Measurements from ENCODE around the gene FOXO3. TPM values are rescaled to one million over a fixed set of nuclear protein-coding genes. Genes with fewer than 3 reads are reported as not detected.
"Not testable (repeated sequence)": the region's sequence is repeated elsewhere in the genome, so short reads cannot be mapped to it uniquely, and the experiment has no call there.

The FOXO3 gene
- 10 to 100 TPM; 39.9 to 70.0 TPM for total RNA-seq
- long read RNA-seq, full-length matches to known transcripts, result 42 of 128 reads
- long read RNA-seq, partial matches to known transcripts, result 67 of 128 reads
- long read RNA-seq, other reads (novel, unspliced or antisense), result 19 of 128 reads

DNA sequence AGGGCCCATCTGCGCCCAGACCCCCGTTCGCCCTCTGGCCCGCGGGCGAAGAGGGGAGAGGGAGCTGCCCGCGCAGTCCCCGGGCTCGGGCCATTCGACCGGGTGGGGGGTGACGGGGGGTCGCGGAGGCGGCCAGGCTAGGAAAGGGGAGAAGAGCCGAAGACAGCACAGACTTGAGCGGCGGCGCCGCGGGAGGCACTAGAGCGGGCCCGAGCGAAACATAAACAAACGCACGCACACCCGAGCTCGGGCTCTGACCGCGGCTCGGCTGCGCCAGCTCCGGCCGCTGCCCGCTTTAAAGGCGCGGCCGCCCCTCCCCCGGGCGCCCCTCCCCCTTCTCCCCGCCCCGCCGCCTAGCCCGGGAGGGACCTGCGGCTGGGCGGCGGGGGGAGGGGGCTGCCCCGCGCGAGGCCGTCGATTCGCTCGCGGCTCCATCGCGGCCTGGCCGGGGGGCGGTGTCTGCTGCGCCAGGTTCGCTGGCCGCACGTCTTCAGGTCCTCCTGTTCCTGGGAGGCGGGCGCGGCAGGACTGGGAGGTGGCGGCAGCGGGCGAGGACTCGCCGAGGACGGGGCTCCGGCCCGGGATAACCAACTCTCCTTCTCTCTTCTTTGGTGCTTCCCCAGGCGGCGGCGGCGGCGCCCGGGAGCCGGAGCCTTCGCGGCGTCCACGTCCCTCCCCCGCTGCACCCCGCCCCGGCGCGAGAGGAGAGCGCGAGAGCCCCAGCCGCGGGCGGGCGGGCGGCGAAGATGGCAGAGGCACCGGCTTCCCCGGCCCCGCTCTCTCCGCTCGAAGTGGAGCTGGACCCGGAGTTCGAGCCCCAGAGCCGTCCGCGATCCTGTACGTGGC lies at the start of gene FOXO3:
Gene FOXO3, plus strand, starts transcription at position 455 of the 846 bp plus-strand sequence. Its CDS starts 292 bp downstream, at position 747.
- intact Hi-C loops (cut with DNase I, micrococcal nuclease), result loop anchor here in 1 of 2 donors (10.0 kb wide), 1 partner anchor 114 kb away; no protein-coding TSS in a partner anchor
- ATAC-seq (peak; percentile 58), DNase-seq (peak; percentile 94)

GRCh38 chr6:108518714-108519576 lies 41.8 kb upstream of the FOXO3 start:
- ATAC-seq (no peak), DNase-seq (no peak)
- intact Hi-C loops (cut with DNase I, micrococcal nuclease), result no loop called here

DNA sequence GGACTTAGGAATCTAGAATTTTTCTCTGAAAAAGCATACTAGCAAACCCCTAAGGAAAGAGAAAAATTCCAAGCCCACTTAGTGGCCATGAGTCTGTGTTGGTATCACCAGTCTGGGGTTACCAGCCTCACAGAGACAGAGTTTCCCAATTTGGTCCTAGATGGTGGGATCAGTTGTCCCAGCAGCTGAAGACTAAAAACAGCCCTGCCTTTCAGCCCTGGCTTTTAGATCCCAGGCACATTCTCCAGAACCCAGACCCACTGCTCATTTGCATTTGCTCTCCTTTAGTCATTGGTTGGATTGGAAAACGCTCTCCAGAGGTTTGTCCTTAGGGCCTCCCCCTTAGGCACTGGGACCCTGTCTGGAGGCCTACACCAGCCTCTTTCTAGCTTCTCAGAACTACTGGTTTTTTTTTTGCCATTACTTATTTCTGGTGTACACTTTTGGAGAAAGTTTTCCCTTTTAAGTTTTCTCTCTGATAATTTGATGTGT lies 39.1 kb upstream of the FOXO3 start:
- no peak for DNase-seq
- no peak for ATAC-seq
- intact Hi-C loops (cut with DNase I, micrococcal nuclease), result no loop called here

DNA sequence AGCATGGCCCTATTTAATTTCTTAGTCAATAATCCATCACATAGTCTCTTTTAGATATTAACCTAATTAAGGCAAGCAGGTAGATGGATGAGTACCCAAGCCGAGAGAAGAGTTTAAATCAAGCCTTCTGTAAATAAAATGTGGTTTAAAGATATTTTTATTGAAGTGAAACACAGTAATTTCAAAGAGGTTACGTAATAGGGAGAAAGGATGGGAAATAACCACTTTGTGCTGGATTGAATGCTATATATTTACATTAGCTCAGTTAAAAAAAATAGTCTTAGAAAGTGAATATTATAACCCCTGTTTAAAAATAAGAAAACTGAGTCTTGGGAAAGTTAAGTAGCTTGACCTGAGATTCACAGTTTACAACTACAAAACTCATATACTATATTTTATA lies 37.0 kb upstream of the FOXO3 start:
- ATAC-seq, result no peak
- intact Hi-C loops (cut with DNase I, micrococcal nuclease), result no loop called here
- no peak for DNase-seq

DNA sequence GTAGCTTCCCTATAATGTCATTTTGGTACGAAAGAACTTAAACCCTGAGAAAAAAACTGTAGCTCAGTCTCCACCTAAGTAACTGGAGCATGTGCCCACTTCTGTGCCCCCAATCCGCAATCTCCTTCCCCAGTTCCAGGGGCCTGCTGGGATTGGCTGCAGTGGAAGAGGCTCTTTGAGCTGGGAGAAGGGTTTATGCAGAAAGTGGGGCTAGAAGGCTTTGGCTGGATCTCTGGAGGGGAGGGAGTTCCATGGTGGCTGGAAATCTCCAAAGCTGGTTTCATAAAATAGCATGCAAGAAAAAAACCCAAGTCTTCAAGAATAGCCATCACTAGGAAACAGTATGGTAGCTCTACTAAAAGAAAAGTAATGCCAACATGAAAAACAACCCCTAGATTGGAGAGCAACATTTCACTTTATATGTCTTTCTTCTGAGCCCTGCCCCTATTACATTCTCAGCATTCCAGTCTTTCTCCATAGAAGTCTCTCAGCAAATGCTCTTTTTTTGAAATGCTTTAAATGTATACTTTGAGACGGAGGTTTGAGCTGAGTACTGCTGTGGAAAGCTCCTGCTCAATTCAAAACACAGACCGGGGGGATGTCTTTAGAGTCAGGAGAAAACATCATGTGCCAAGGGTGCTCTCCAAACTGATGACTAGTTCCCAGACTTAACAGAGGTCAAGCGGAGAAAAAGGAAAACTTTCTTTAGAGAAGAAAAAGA lies 36.0 kb upstream of the FOXO3 start:
- ATAC-seq, result no peak
- intact Hi-C loops (cut with DNase I, micrococcal nuclease), result loop anchor here in 1 of 2 donors (5.0 kb wide), 1 partner anchor 412 kb away; no protein-coding TSS in a partner anchor

GRCh38 chr6:108526739-108527174 lies 34.0 kb upstream of the FOXO3 start:
- peak; percentile 49 for ATAC-seq

More for the DNA sequence above, 36.0 kb upstream of the FOXO3 start:
- DNase-seq, result no peak

GRCh38 chr6:108528878-108529277 lies 31.8 kb upstream of the FOXO3 start:
- DNase-seq (no peak), ATAC-seq (no peak)
- intact Hi-C loops (cut with DNase I, micrococcal nuclease), result loop anchor here in 1 of 2 donors (5.0 kb wide), 1 partner anchor 417 kb away; no protein-coding TSS in a partner anchor

More at GRCh38 chr6:108526739-108527174, 34.0 kb upstream of the FOXO3 start:
- no peak for DNase-seq
- intact Hi-C loops (cut with DNase I, micrococcal nuclease), result loop anchor here in 1 of 2 donors (5.0 kb wide), 1 partner anchor 414 kb away; no protein-coding TSS in a partner anchor

GRCh38 chr6:108531332-108531731 lies 29.4 kb upstream of the FOXO3 start:
- ATAC-seq, result no peak
- intact Hi-C loops (cut with DNase I, micrococcal nuclease), result no loop called here

GRCh38 chr6:108535114-108535742 lies 25.5 kb upstream of the FOXO3 start:
- intact Hi-C loops (cut with DNase I, micrococcal nuclease), result no loop called here
- ATAC-seq, result no peak
- no peak for DNase-seq

More at GRCh38 chr6:108531332-108531731, 29.4 kb upstream of the FOXO3 start:
- no peak for DNase-seq

DNA sequence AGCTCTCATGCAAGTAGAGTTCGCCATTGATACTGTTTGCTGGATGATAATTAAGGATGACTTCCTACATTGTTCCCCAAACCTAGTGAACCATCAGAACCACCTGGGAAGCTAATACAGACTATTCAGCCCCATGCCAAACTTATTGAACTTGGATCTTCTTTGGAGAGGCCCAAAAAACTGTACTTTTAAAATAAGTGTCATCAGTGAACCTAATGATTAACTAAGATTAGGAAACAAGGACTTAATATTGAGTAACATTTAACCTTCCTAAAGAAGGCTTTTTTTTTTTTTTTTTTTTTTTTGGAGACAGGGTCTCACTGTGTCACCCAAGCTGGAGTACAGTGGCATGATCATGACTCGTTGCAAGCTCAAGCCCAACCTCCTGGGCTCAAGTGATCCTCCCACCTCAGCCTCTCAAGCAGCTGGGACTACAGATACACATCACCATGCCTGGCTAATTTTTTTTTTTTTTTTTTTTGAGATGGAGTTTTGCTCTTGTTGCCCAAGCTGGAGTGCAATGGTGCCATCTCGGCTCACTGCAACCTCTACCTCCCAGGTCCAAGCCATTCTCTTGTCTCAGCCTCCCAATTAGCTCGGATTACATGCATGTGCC lies 24.7 kb upstream of the FOXO3 start:
- intact Hi-C loops (cut with DNase I, micrococcal nuclease); ATAC-seq; DNase-seq: not testable (repeated sequence)

DNA sequence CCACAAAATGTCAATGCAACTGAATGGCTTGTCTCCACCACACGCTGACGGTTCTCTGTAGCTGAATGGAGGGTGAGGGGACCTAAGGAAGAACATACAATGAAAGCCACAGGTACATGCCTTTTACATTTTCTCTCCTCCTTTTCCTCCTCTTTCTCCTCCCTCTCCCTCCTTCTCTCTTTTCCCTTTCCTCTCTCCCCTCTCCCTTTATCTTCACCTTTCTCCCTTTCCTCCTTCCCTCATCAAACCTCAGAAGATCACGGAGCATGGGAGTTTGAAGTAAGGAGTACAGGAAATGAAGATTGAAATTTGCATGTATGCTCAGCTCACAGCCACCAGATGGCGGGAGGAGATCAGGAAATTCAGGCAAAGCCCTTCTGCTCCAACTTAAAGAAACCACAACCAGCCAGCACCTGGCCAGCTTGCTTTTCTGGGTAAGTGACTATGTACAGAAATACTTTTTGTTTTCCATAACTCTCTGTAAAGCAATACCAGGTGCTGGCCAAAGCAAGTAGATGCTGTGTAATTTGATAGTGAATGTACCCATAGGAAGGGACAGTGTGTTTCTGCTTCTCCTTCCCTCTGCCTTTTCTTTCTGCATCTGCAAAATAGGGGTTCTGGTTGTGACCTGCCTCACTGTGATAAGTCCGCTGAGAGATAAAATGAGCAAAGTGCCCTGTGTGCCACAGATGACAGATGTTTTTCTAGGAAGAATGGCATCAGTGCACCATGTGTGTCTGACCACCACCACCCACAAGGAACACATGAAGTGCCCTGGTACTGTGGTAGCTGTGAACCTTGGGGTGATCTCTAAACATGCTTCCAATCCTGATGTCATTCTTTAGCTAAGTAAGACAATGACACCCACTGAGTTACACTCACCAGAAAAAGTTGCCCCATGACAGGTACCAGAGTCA lies 18.6 kb upstream of the FOXO3 start:
- intact Hi-C loops (cut with DNase I, micrococcal nuclease), result loop anchor here (2.0 to 10.0 kb wide), 5 partner anchors 243 to 530 kb away; no protein-coding TSS in a partner anchor
- ATAC-seq (peak; percentile 96), DNase-seq (peak; percentile 67 to 71)

DNA sequence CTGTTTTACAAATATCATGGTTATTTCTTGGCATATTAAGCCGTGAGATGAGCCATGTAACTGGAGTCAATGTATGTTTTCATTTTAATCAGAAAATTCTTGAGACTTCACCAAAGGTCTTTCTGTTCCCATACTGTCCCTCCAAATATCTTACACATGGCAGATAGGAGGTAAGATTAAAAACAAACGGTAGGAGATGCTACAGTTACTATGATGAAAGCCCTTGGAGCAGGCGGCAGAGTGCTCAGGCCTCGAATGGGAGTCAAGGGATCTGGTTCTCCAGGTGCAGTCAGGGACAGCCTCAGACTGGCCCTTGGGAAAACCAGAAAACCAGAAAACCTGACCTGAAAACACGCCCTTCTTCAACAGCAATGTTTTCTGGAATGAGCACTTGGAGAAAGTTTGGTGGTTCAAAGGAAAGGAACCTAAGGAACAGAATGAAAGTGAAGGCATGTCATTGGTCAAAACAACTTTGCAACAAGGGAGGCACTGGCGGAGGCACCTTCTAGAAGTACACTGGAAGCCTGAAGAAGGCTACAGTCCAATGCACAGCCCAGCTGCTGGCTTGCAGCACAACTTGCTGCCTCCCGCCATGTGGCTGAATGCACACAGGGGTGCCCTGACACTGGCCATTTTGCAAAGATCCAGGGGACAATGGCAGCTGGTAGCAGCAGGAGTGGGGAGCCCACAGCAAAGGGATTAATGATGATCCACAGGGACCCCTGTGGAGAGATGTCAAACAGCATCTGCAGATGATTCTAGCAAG lies 17.4 kb upstream of the FOXO3 start:
- intact Hi-C loops (cut with DNase I, micrococcal nuclease), result loop anchor here (2.0 to 10.0 kb wide), 5 partner anchors 241 to 529 kb away; no protein-coding TSS in a partner anchor
- ATAC-seq, result no peak
- DNase-seq, result no peak

GRCh38 chr6:108544606-108545005 lies 16.1 kb upstream of the FOXO3 start:
- no peak for DNase-seq
- ATAC-seq, result no peak
- intact Hi-C loops (cut with DNase I, micrococcal nuclease), result loop anchor here (5.0 to 10.0 kb wide), 4 partner anchors 240 to 528 kb away; no protein-coding TSS in a partner anchor

GRCh38 chr6:108546079-108547049 lies 14.4 kb upstream of the FOXO3 start:
- intact Hi-C loops (cut with DNase I, micrococcal nuclease), result loop anchor here (10.0 kb wide), 2 partner anchors 238 to 288 kb away; no protein-coding TSS in a partner anchor
- no peak for ATAC-seq
- no peak for DNase-seq
